WTC11 (cell line): Measurements from ENCODE around the gene FANK1. TPM values are rescaled to one million over a fixed set of nuclear protein-coding genes. Genes with fewer than 3 reads are reported as not detected.

ENCODE experiments used
- ATAC-seq: fragments of 200-7000 bp; cut with Tn5 transposase; 2 replicates; pipeline ENCODE4 v1.10.0; 2021; ENCODE audit warnings: mild to moderate bottlenecking, moderate library complexity
- CTCF ChIA-PET: fragments of 300-600 bp; sonication (Branson Sonifier 250); formaldehyde crosslinking; loops from one replicate; lab custom pipeline; 2021; ENCODE audit warnings: antibody characterized with exemption; lab: Charles Lee
- POLR2A ChIA-PET: fragments of 350-600 bp; sonication (Branson Sonifier 250); formaldehyde crosslinking; loops from one replicate; lab custom pipeline; 2021; ENCODE audit warnings: antibody characterized with exemption; lab: Charles Lee
- DNase-seq: peaks from one replicate; pipeline ENCODE4 v3.0.0; 2021; ENCODE audit warnings: low spot score
- H3K27ac Mint-ChIP-seq: 2 replicates; pipeline ENCODE4 v1.8.0; 2021; ENCODE audit warnings: mixed read lengths
- H3K27me3 Mint-ChIP-seq: 2 replicates; pipeline ENCODE4 v1.8.0; 2021; ENCODE audit warnings: low read depth, mild to moderate bottlenecking, moderate library complexity, mixed read lengths
- H3K36me3 Mint-ChIP-seq: 2 replicates; pipeline ENCODE4 v1.8.0; 2021; ENCODE audit warnings: mixed read lengths
- H3K4me1 Mint-ChIP-seq: 2 replicates; pipeline ENCODE4 v1.8.0; 2022; ENCODE audit warnings: mixed read lengths
- H3K4me3 Mint-ChIP-seq: 2 replicates; pipeline ENCODE4 v1.8.0; 2021; ENCODE audit warnings: mild to moderate bottlenecking, moderate library complexity, mixed read lengths
- H3K9me3 Mint-ChIP-seq: 2 replicates; pipeline ENCODE4 v1.8.0; 2021; ENCODE audit warnings: mixed read lengths
- ARID4B ChIP-seq: sonication (generic); formaldehyde crosslinking; IDR thresholded peaks from 2 replicates; pipeline ENCODE4 v1.8.0; 2023; ENCODE audit warnings: missing genetic modification reagents, mild to moderate bottlenecking, borderline replicate concordance
- E2F1 ChIP-seq: sonication (generic); formaldehyde crosslinking; IDR thresholded peaks from 2 replicates; pipeline ENCODE4 v1.8.0; 2022; ENCODE audit warnings: mild to moderate bottlenecking, missing genetic modification reagents
- E2F4 ChIP-seq: sonication (generic); formaldehyde crosslinking; IDR thresholded peaks from 2 replicates; pipeline ENCODE4 v1.8.1; 2022; ENCODE audit warnings: low read depth, mild to moderate bottlenecking, moderate library complexity, missing genetic modification reagents, borderline replicate concordance
- ELF4 ChIP-seq: sonication (generic); formaldehyde crosslinking; IDR thresholded peaks from 2 replicates; pipeline ENCODE4 v1.8.1; 2022; ENCODE audit warnings: low read depth, mild to moderate bottlenecking, moderate library complexity, missing genetic modification reagents
- FOXJ3 ChIP-seq: sonication (generic); formaldehyde crosslinking; IDR thresholded peaks from 2 replicates; pipeline ENCODE4 v1.9.0; 2021; ENCODE audit warnings: missing genetic modification reagents, mild to moderate bottlenecking, borderline replicate concordance
- IRF1 ChIP-seq: sonication (generic); formaldehyde crosslinking; IDR thresholded peaks from 2 replicates; pipeline ENCODE4 v1.8.0; 2023; ENCODE audit warnings: missing genetic modification reagents
- IRF2 ChIP-seq: sonication (generic); formaldehyde crosslinking; IDR thresholded peaks from 2 replicates; pipeline ENCODE4 v1.8.0; 2022; ENCODE audit warnings: low read depth, missing genetic modification reagents, borderline replicate concordance
- MXD4 ChIP-seq: fragments of 250-450 bp; sonication (Bioruptor Pico); IDR thresholded peaks from 2 replicates; pipeline ENCODE4 v1.8.0; 2021; ENCODE audit warnings: mild to moderate bottlenecking, moderate library complexity, borderline replicate concordance
- NR2C2 ChIP-seq: sonication (generic); formaldehyde crosslinking; IDR thresholded peaks from 2 replicates; pipeline ENCODE4 v1.8.0; 2022; ENCODE audit warnings: mild to moderate bottlenecking, missing genetic modification reagents
- RELA ChIP-seq: sonication (generic); formaldehyde crosslinking; IDR thresholded peaks from 2 replicates; pipeline ENCODE4 v1.8.1; 2022; ENCODE audit warnings: missing genetic modification reagents, mild to moderate bottlenecking, borderline replicate concordance
- RORB ChIP-seq: fragments of 250-450 bp; sonication (Bioruptor Pico); IDR thresholded peaks from 2 replicates; pipeline ENCODE4 v1.9.0; 2021; ENCODE audit warnings: mild to moderate bottlenecking
- TEAD4 ChIP-seq: sonication (generic); formaldehyde crosslinking; IDR thresholded peaks from 2 replicates; pipeline ENCODE4 v1.8.0; 2022; ENCODE audit warnings: mild to moderate bottlenecking, missing genetic modification reagents
- USF1 ChIP-seq: sonication (generic); formaldehyde crosslinking; IDR thresholded peaks from 2 replicates; pipeline ENCODE4 v1.8.0; 2022; ENCODE audit warnings: mild to moderate bottlenecking, missing genetic modification reagents
- ZNF423 ChIP-seq: fragments of 250-450 bp; sonication (Bioruptor Pico); IDR thresholded peaks from 2 replicates; pipeline ENCODE4 v2.1.2; 2022; ENCODE audit warnings: mild to moderate bottlenecking, moderate library complexity
- ZNF512 ChIP-seq: sonication (generic); formaldehyde crosslinking; IDR thresholded peaks from 2 replicates; pipeline ENCODE4 v1.8.1; 2022; ENCODE audit warnings: missing genetic modification reagents, borderline replicate concordance
- total RNA-seq: library from RNA; stranded (reverse); gene quantifications from 3 replicates; pipeline ENCODE4 v1.2.3, GENCODE V29; 2021
- TF ChIP-seq, protein P1 (sequence below): sonication (generic); formaldehyde crosslinking; IDR thresholded peaks from 2 replicates; pipeline ENCODE4 v1.8.0; 2022; ENCODE audit warnings: mild to moderate bottlenecking, missing genetic modification reagents
- TF ChIP-seq, protein P2 (sequence below): sonication (generic); formaldehyde crosslinking; IDR thresholded peaks from 2 replicates; pipeline ENCODE4 v1.8.1; 2023; ENCODE audit warnings: mild to moderate bottlenecking, missing genetic modification reagents

Gene FANK1
- total RNA-seq, 1 experiment from 2014 or later = 3.4 TPM

DNA sequence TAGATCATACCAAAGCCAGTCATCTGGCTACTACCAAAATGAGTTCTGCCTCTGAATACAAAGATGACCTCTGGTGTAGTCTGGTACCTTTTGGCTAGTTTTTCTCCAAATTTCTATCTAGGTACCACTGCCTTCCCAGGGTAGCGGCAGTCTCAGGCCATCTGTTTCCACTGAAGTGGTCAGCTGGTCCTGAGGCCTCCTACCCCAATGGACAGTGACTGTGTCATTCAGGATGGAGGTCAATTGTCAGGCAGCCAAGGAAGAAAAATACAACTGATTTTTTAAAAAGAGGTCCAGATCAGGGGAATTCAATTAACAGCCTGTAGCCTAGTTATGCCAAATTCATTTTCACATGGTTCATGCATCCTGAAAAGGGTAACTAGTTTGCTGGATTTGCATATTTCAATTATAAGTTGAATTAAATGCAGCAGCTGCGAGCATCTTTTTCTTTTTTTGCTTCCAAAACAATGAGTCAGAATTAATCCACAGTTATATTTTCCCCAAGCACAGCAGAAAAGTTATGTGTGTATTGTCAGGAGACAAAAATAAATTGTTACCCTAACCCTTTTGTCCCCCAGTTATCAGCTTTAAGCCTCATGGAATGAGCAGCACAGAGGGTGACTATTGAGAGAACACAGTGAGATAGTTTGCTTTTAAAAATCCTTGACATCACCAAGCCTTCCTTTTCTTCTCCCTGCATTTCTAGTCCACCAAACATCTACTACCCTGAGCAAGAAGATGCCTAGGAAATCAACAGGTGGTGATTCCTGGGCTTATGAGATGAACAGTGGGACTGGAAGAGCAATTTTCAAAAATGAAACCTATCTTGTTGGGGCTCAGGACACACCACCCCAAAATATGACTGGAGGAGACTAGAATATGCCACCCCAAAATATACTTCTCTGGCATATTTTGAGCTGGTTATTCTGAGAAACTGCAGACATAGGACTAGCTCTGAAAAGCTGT is 45.3 kb upstream of the FANK1 start:
- DNase-seq (no peak), ATAC-seq (no peak)
- ChIA-PET CTCF (interaction anchor here (0.7 kb wide), 1 partner anchor 8 kb away, joined by 5 read pairs; no protein-coding TSS in a partner anchor), POLR2A (interaction anchor here (0.6 kb wide), 1 partner anchor 59 kb away, joined by 4 read pairs; no protein-coding TSS in a partner anchor)
- TF ChIP-seq NR2C2 (CRISPR knock-in tag) (no peak), USF1 (CRISPR knock-in tag) (no peak), IRF1 (CRISPR knock-in tag) (no peak), E2F1 (CRISPR knock-in tag) (no peak), E2F4 (CRISPR knock-in tag) (no peak), ZNF512 (CRISPR knock-in tag) (no peak), RELA (CRISPR knock-in tag) (no peak), ELF4 (no peak), ARID4B (CRISPR knock-in tag) (no peak), TEAD4 (CRISPR knock-in tag) (no peak), RORB (CRISPR knock-in tag) (no peak), IRF2 (CRISPR knock-in tag) (no peak), FOXJ3 (no peak), ZNF423 (no peak), MXD4 (no peak)
- TF ChIP-seq, protein P1, sequence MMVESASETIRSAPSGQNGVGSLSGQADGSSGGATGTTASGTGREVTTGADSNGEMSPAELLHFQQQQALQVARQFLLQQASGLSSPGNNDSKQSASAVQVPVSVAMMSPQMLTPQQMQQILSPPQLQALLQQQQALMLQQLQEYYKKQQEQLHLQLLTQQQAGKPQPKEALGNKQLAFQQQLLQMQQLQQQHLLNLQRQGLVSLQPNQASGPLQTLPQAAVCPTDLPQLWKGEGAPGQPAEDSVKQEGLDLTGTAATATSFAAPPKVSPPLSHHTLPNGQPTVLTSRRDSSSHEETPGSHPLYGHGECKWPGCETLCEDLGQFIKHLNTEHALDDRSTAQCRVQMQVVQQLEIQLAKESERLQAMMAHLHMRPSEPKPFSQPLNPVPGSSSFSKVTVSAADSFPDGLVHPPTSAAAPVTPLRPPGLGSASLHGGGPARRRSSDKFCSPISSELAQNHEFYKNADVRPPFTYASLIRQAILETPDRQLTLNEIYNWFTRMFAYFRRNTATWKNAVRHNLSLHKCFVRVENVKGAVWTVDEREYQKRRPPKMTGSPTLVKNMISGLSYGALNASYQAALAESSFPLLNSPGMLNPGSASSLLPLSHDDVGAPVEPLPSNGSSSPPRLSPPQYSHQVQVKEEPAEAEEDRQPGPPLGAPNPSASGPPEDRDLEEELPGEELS (CRISPR knock-in tag) = no peak
- TF ChIP-seq, protein P2, sequence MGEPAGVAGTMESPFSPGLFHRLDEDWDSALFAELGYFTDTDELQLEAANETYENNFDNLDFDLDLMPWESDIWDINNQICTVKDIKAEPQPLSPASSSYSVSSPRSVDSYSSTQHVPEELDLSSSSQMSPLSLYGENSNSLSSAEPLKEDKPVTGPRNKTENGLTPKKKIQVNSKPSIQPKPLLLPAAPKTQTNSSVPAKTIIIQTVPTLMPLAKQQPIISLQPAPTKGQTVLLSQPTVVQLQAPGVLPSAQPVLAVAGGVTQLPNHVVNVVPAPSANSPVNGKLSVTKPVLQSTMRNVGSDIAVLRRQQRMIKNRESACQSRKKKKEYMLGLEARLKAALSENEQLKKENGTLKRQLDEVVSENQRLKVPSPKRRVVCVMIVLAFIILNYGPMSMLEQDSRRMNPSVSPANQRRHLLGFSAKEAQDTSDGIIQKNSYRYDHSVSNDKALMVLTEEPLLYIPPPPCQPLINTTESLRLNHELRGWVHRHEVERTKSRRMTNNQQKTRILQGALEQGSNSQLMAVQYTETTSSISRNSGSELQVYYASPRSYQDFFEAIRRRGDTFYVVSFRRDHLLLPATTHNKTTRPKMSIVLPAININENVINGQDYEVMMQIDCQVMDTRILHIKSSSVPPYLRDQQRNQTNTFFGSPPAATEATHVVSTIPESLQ (CRISPR knock-in tag) = no peak
- H3K27me3 Mint-ChIP-seq = no peaks in the 10 kb centered on the region
- no peak overlapping the region for H3K4me3 Mint-ChIP-seq
- H3K27ac Mint-ChIP-seq = no peak overlapping the region
- H3K9me3 Mint-ChIP-seq = 0 out of 2 replicates have a peak, but pooled peaks cover 3% of the 10 kb centered on the region
- 0 out of 2 replicates have a peak, but pooled peaks cover 2% of the 10 kb centered on the region for H3K4me1 Mint-ChIP-seq
- H3K36me3 Mint-ChIP-seq = peaks cover 44% of the 10 kb centered on the region
